Measurements from ENCODE around the gene SULT4A1. TPM values are rescaled to one million over a fixed set of nuclear protein-coding genes. Genes with fewer than 3 reads are reported as not detected.

Gene SULT4A1
- total and polyA plus RNA-seq, 10 donors = 0.35 to 5.1 (median 1.7) TPM

- peaks cover 0 to 19% (median 13%) of the 10 kb centered on the region in 8 donors for H3K9me3 ChIP-seq
- intact Hi-C loops (cut with DNase I; ENCODE audit: low total_unique reads) = no loop called here
Observed at GRCh38 chr22:43854786-43855271, 7.5 kb downstream of the SULT4A1 start.

DNA sequence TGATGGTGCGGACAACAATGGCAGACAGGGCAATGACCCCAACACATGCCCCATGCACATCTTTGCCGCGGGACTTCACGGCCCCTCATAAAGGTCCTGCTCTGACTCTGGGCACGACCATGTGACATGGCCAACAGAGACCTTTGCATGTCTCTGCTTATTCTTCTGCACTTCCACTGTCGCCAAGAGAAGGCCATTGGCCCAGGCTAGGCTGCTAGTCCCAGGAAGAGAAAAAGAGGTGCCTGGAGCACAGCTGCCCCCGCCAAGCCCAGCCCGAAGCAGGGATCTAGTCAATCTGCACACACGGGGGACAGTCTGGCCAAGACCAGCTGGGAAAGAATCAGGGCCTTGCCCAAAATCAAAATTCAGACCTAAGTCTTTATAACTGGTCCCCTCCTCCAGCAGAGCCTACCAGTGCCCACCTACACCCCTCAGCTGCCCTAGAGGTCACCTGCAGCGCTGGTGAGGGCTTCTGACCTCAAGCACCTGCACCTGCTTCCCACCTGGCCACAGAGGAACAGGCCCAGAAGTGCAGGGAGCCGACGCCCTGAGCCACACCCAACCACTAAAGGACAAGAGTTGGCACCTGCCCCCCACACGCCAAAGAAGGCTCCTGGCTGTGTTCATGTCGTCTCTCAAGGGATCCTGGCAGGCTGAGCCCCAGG is 8.1 kb downstream of the SULT4A1 start:
- H3K27ac ChIP-seq = no peak overlapping the region
- intact Hi-C loops (cut with DNase I; ENCODE audit: low total_unique reads) = no loop called here
- TF ChIP-seq POLR2A (IDR thresholded peaks at IDR 0.05) (no peak), POLR2AphosphoS5 (IDR thresholded peaks at IDR 0.05) (no peak)
- TF ChIP-seq, protein P1, sequence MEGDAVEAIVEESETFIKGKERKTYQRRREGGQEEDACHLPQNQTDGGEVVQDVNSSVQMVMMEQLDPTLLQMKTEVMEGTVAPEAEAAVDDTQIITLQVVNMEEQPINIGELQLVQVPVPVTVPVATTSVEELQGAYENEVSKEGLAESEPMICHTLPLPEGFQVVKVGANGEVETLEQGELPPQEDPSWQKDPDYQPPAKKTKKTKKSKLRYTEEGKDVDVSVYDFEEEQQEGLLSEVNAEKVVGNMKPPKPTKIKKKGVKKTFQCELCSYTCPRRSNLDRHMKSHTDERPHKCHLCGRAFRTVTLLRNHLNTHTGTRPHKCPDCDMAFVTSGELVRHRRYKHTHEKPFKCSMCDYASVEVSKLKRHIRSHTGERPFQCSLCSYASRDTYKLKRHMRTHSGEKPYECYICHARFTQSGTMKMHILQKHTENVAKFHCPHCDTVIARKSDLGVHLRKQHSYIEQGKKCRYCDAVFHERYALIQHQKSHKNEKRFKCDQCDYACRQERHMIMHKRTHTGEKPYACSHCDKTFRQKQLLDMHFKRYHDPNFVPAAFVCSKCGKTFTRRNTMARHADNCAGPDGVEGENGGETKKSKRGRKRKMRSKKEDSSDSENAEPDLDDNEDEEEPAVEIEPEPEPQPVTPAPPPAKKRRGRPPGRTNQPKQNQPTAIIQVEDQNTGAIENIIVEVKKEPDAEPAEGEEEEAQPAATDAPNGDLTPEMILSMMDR (IDR thresholded peaks at IDR 0.05 in 8 of 11, conservative IDR thresholded peaks at IDR 0.05 in 3 of 11) = no peak
- peaks cover 0 to 64% (median 7%) of the 10 kb centered on the region in 7 donors for H3K27me3 ChIP-seq (replicated peaks in 1 of 7)
- peaks cover 0 to 19% (median 13%) of the 10 kb centered on the region in 8 donors for H3K9me3 ChIP-seq
- H3K4me3 ChIP-seq = no peak overlapping the region
- WGBS, 5 donors = 73 to 88% (median 83%) methylated on average over 12 to 14 of the region's 14 CpGs
- no peaks in the 10 kb centered on the region for H3K36me3 ChIP-seq
- peaks cover 0 to 3% (median 0%) of the 10 kb centered on the region in 6 donors for H3K4me1 ChIP-seq
- peak; percentile 58 for DNase-seq

More at GRCh38 chr22:43854786-43855271, 7.5 kb downstream of the SULT4A1 start:
- TF ChIP-seq POLR2AphosphoS5 (IDR thresholded peaks at IDR 0.05) = no peak
- TF ChIP-seq, protein P1 (IDR thresholded peaks at IDR 0.05 in 8 of 11, conservative IDR thresholded peaks at IDR 0.05 in 3 of 11) = no peak
- no peak for TF ChIP-seq POLR2A (IDR thresholded peaks at IDR 0.05)
- DNase-seq = peak; percentile 40
- 90 to 95% (median 91%) methylated on average over 12 to 13 of the region's 13 CpGs for WGBS, 5 donors
- H3K27me3 ChIP-seq (replicated peaks in 1 of 7) = peaks cover 0 to 64% (median 8%) of the 10 kb centered on the region in 7 donors
- no peak overlapping the region for H3K4me3 ChIP-seq
- H3K27ac ChIP-seq = no peak overlapping the region
- peaks cover 0 to 3% (median 0%) of the 10 kb centered on the region in 6 donors for H3K4me1 ChIP-seq
- no peaks in the 10 kb centered on the region for H3K36me3 ChIP-seq

DNA sequence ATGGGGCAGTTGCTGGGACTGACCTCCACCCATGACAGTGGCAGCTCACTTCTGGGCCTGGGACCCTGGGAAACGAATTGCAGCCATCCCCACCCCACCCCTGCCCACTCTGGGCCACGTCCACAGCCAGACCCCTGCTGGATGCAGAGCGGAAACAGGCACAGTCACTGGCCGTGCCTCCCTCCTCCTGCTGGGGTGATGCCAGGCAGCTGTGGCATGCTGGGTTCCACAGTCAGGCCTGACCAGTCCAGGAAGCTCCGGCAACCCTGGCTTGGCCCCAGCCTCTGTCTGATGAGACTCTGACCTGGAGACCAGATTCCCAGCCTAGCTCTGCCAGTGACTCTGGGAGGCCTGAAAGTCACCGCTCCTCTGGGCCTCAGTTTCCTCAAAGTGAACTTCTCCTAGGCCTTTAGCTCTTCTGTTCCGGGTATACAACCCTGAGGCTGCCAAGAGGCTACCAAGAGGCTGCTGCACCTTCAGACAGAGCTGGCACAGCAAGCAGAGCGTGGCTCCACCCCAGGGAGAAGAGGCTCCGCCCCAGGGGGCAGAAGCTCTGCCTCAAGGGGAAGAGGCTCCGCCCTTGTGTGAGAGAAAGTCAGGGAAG is 8.9 kb downstream of the SULT4A1 start:
- H3K27me3 ChIP-seq (replicated peaks in 1 of 7) = peaks cover 0 to 64% (median 7%) of the 10 kb centered on the region in 7 donors
- H3K9me3 ChIP-seq = peaks cover 0 to 19% (median 13%) of the 10 kb centered on the region in 8 donors
- intact Hi-C loops (cut with DNase I; ENCODE audit: low total_unique reads) = no loop called here
- H3K4me1 ChIP-seq = peaks cover 0 to 3% (median 0%) of the 10 kb centered on the region in 6 donors
- H3K4me3 ChIP-seq = peak overlapping the region in 1 of 8 donors; percentile 43
- no peak for TF ChIP-seq POLR2A (IDR thresholded peaks at IDR 0.05)
- TF ChIP-seq, protein P1 (IDR thresholded peaks at IDR 0.05 in 8 of 11, conservative IDR thresholded peaks at IDR 0.05 in 3 of 11) = no peak
- peak in 2 of 3 donors; percentile 19 to 34 for TF ChIP-seq POLR2AphosphoS5 (IDR thresholded peaks at IDR 0.05)
- peak overlapping the region in 4 of 8 donors; percentile 36 to 70 (median 51) for H3K27ac ChIP-seq
- DNase-seq = peak; percentile 72
- no peaks in the 10 kb centered on the region for H3K36me3 ChIP-seq
- 77 to 86% (median 80%) methylated on average over 9 to 10 of the region's 10 CpGs for WGBS, 5 donors

Measured in spleen (tissue), 11 donors.